ENCODE results near the gene HNRNPU.

- TF ChIP-seq BCL6 (CRISPR knock-in tag; IDR thresholded peaks at IDR 0.05) (no peak), CTCF (CRISPR knock-in tag; IDR thresholded peaks at IDR 0.05) (no peak), MYC (CRISPR knock-in tag; IDR thresholded peaks at IDR 0.05; ENCODE audit: borderline replicate concordance) (no peak), ZNF496 (CRISPR knock-in tag; IDR thresholded peaks at IDR 0.05; ENCODE audit: insufficient replicate concordance) (no peak), MTERF4 (CRISPR knock-in tag; IDR thresholded peaks at IDR 0.05) (no peak), REPIN1 (CRISPR knock-in tag; IDR thresholded peaks at IDR 0.05; ENCODE audit: borderline replicate concordance, low read depth) (no peak), SETDB1 (CRISPR knock-in tag; IDR thresholded peaks at IDR 0.05; ENCODE audit: borderline replicate concordance) (no peak)
Observed at GRCh38 chr1:244857761-244858160, 6.6 kb downstream of the HNRNPU start.

All from HepG2 (cell line).